T-helper 22 cell (primary cell): ENCODE results near the gene ADH6.
"Not testable (repeated sequence)": the region's sequence is repeated elsewhere in the genome, so short reads cannot be mapped to it uniquely, and the experiment has no call there.

Experiments used
- DNase-seq: peaks from one replicate; pipeline ENCODE4 v3.0.0-alpha.2; 2020; ENCODE audit warnings: low read depth

The ADH6 gene

GRCh38 chr4:99219072-99219471, at the start of gene ADH6:
ADH6 (minus strand) TSS chr4:99219246; CDS start chr4:99219152, 94 bp downstream.
- DNase-seq: no peak

- DNase-seq: no peak
Observed at GRCh38 chr4:99264927-99265326, 45.9 kb upstream of the ADH6 start.

GRCh38 chr4:99252746-99253145, 33.7 kb upstream of the ADH6 start:
- DNase-seq: no peak

- no peak for DNase-seq
Observed at GRCh38 chr4:99248714-99249113, 29.7 kb upstream of the ADH6 start.

GRCh38 chr4:99235955-99236354, 16.9 kb upstream of the ADH6 start:
- no peak for DNase-seq

GRCh38 chr4:99234331-99235010, 15.4 kb upstream of the ADH6 start:
- no peak for DNase-seq

GRCh38 chr4:99233397-99233796, 14.4 kb upstream of the ADH6 start:
- not testable (repeated sequence) for DNase-seq

- DNase-seq: not testable (repeated sequence)
Observed at GRCh38 chr4:99228706-99229105, 9.7 kb upstream of the ADH6 start.

GRCh38 chr4:99227646-99228045, 8.6 kb upstream of the ADH6 start:
- not testable (repeated sequence) for DNase-seq

GRCh38 chr4:99221980-99222379, 2.9 kb upstream of the ADH6 start:
- DNase-seq: no peak

GRCh38 chr4:99219479-99219878, 433 bp upstream of the ADH6 start:
- DNase-seq: no peak

- no peak for DNase-seq
Observed at GRCh38 chr4:99215521-99215920, 3.5 kb downstream of the ADH6 start.

- no peak for DNase-seq
Observed at GRCh38 chr4:99210789-99211188, 8.3 kb downstream of the ADH6 start.

- DNase-seq: no peak
Observed at GRCh38 chr4:99209671-99210070, 9.4 kb downstream of the ADH6 start.

- no peak for DNase-seq
Observed at GRCh38 chr4:99208719-99209075, 10.3 kb downstream of the ADH6 start.

GRCh38 chr4:99207911-99208718, 10.9 kb downstream of the ADH6 start:
- no peak for DNase-seq

GRCh38 chr4:99207069-99207743, 11.8 kb downstream of the ADH6 start:
- DNase-seq: no peak

- DNase-seq: no peak
Observed at GRCh38 chr4:99205153-99205979, 13.7 kb downstream of the ADH6 start.

GRCh38 chr4:99202536-99202935, 16.5 kb downstream of the ADH6 start:
- DNase-seq: no peak

- no peak for DNase-seq
Observed at GRCh38 chr4:99202094-99202493, 17.0 kb downstream of the ADH6 start.

GRCh38 chr4:99201690-99202089, 17.4 kb downstream of the ADH6 start:
- no peak for DNase-seq

GRCh38 chr4:99200138-99200537, 18.9 kb downstream of the ADH6 start:
- DNase-seq: no peak
